Germinal center (tissue), 1 donor: ENCODE data around the gene EPDR1.
"Not testable (repeated sequence)": the region's sequence is repeated elsewhere in the genome, so short reads cannot be mapped to it uniquely, and the experiment has no call there.

Experiments used
- DNase-seq: peaks from one replicate; pipeline ENCODE4 v3.0.0; 2012; ENCODE audit warnings: mixed read lengths, low spot score

The EPDR1 gene

GRCh38 chr7:37928878-37929277 lies 8.4 kb downstream of the EPDR1 start:
- no peak for DNase-seq

- no peak for DNase-seq
Measured at GRCh38 chr7:37930226-37930948, 9.9 kb downstream of the EPDR1 start.

- no peak for DNase-seq
Measured at GRCh38 chr7:37932543-37932942, 12.1 kb downstream of the EPDR1 start.

GRCh38 chr7:37933018-37933566 lies 12.7 kb downstream of the EPDR1 start:
- no peak for DNase-seq

GRCh38 chr7:37942934-37943610 lies 22.6 kb downstream of the EPDR1 start:
- no peak for DNase-seq

- DNase-seq, result no peak
Measured at GRCh38 chr7:37943905-37944736, 23.7 kb downstream of the EPDR1 start.

- no peak for DNase-seq
Measured at GRCh38 chr7:37944737-37945054, 24.3 kb downstream of the EPDR1 start.

- no peak for DNase-seq
Measured at GRCh38 chr7:37945336-37945735, 24.9 kb downstream of the EPDR1 start.

- DNase-seq, result no peak
Measured at GRCh38 chr7:37947138-37947940, 26.9 kb downstream of the EPDR1 start.

- no peak for DNase-seq
Measured at GRCh38 chr7:37947941-37948210, 27.4 kb downstream of the EPDR1 start.

GRCh38 chr7:37952240-37952639 lies 31.8 kb downstream of the EPDR1 start:
- DNase-seq, result no peak

GRCh38 chr7:37954217-37954616 lies 33.8 kb downstream of the EPDR1 start:
- DNase-seq, result not testable (repeated sequence)

GRCh38 chr7:37956791-37957190 lies 36.4 kb downstream of the EPDR1 start:
- DNase-seq, result no peak

- no peak for DNase-seq
Measured at GRCh38 chr7:37957221-37957970, 37.0 kb downstream of the EPDR1 start.

- DNase-seq, result no peak
Measured at GRCh38 chr7:37960483-37960882, 40.0 kb downstream of the EPDR1 start.

- no peak for DNase-seq
Measured at GRCh38 chr7:37961251-37961650, 40.8 kb downstream of the EPDR1 start.

GRCh38 chr7:37964196-37964595 lies 43.8 kb downstream of the EPDR1 start:
- no peak for DNase-seq

GRCh38 chr7:37970211-37970610 lies 49.8 kb downstream of the EPDR1 start:
- DNase-seq, result no peak

GRCh38 chr7:37971491-37971890 lies 51.1 kb downstream of the EPDR1 start:
- no peak for DNase-seq

GRCh38 chr7:37973915-37974314 lies 53.5 kb downstream of the EPDR1 start:
- DNase-seq, result no peak

GRCh38 chr7:37974711-37975110 lies 54.3 kb downstream of the EPDR1 start:
- DNase-seq, result no peak
